HG03060 (cell line): ENCODE data around the gene GP9.
A peak's percentile ranks its signal among the peaks of the same experiment; 100 is the strongest.

Experiments
- ATAC-seq: cut with Tn5 transposase; IDR thresholded peaks from one replicate; pipeline ENCODE4 v1.9.1; 2021; ENCODE audit warnings: low read depth, moderate number of reproducible peaks; ENCODE audit not compliant: unreplicated experiment

Gene GP9

GRCh38 chr3:129060276-129061022, at the start of gene GP9:
Gene GP9, plus strand, starts transcription at chr3:129060779. Its CDS starts 961 bp downstream, at chr3:129061740.
- ATAC-seq = no peak

- ATAC-seq = no peak
Observed at GRCh38 chr3:129013491-129013891, 47.1 kb upstream of the GP9 start.

GRCh38 chr3:129014148-129014547, 46.4 kb upstream of the GP9 start:
- ATAC-seq = no peak

GRCh38 chr3:129014793-129015345, 45.7 kb upstream of the GP9 start:
- no peak for ATAC-seq

DNA sequence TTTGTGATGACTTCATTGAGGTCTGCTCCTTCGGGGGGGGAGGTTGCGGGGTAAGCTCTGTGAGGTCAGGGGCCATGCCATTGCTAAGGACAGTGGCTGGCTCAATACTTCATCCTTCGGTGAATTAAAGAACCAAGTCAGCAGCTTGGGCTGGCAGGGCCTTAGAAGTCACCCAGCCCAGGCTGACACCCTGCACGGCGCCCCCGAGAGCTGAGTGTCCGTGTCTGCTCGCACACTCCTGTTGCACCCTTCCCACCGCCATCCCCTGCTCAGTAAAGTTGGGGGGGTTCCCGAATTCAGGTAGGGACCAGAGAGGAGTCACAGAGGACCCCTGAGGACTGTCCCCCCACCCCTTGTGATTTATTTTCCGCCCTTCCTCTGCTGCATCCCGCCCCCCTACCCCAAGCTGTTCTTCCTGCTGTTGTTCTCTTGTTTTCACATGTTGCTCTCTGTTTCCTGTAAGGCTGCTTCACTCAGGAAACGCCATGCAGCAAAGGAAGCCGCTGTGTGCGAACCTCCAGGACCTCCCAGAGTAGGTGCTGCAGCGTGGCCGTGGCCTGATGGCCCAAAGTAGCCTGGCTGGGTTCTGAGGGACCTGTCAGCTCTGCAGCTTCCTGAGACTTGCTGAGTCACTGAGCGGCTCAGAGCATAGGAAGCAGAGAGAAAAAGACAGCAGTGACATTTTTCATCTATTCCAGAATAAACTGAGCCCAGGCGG, 45.0 kb upstream of the GP9 start:
- ATAC-seq = no peak

GRCh38 chr3:129016356-129016719, 44.2 kb upstream of the GP9 start:
- no peak for ATAC-seq

DNA sequence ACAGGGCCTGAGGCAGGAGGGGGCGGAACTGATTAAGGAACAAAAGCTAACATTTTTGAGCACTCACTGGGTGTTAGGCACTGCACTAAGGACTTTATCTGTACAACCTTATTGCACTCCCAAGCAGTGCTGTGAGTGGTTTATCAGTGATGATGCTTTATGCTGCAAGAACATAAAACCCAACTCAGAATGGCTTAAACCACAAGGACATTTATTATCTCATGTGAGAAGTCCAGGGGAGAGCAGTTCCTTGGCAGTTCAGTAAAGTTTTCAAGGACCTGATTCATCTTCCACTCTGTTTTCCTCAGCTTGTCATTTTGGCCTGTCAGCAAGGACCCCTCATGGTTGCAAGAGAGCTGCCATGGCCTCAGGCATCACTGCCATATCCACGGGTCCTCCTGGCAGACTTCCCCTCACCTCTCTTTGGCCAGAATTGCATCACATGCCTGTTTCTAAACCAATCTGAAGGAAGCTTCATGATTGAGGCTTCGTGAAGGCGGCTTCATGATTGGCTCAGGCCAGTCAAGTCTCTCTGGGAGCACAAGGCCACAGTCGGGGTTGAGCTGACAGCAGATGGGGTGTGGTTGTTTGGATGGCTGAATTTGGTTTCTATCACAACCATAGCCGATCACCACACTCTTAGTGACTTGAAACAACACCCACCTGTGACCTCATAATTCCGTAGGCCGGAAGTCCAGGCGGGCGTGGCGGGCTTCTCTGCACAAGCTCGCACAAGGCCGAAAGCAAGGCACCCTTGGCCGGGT, 43.7 kb upstream of the GP9 start:
- no peak for ATAC-seq

- no peak for ATAC-seq
Observed at GRCh38 chr3:129017484-129017899, 43.1 kb upstream of the GP9 start.

DNA sequence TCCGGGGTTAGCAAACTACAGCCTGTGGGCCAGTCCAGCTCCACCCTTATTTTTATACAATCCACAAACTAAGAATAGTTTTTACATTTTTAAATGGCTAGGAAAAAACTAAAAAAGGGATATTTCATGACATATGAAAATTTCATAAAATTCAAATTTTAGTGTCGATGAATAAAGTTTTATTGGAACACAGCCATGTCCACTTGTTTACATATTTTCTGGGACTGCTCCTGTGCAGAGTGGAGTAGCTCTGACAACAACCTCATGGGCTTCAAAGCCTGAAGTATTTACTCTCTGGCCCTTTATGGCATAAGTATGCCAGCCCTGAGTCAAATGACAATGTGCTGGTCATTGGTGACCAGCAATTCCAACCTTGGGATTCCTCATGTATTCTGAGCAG, 42.3 kb upstream of the GP9 start:
- no peak for ATAC-seq

DNA sequence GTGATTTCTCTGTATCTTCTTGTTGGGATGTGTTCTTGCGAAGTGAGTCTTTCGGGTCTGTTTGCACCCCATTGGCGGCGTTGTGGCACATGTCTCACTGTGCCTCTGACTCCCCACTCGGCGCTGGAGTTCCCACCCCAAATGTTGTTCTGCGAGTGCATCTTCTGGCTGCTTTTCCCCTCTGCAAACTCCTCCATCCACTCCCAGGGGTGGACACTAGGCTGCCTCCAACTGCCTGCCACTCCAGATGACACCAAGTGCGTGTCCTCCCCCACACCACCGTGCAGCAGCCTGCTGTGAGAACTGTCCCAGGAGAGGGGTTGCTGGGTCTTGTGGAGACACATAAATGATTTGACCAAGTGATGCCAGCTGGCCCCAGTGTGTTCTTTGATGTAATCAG, 41.8 kb upstream of the GP9 start:
- no peak for ATAC-seq

DNA sequence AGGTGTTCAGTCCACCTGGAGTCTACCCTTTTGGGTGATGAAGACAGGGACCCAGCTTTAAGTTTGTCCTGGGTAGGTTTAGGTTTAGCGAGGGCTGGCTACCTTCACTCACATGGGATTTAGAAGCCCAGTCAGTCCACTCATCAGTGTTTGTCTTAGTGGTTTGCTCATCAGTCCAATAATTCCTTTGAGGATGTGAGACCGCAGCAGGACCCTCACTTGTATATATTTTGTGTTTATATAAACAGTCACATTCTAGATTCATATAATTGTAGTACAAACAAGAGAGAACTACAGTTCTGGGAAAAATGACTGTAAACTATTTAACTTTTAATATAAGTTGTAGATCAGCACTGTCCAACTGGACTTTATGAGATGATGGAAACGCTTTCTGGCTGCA, 41.3 kb upstream of the GP9 start:
- ATAC-seq = no peak

- ATAC-seq = no peak
Observed at GRCh38 chr3:129020691-129021090, 39.9 kb upstream of the GP9 start.

DNA sequence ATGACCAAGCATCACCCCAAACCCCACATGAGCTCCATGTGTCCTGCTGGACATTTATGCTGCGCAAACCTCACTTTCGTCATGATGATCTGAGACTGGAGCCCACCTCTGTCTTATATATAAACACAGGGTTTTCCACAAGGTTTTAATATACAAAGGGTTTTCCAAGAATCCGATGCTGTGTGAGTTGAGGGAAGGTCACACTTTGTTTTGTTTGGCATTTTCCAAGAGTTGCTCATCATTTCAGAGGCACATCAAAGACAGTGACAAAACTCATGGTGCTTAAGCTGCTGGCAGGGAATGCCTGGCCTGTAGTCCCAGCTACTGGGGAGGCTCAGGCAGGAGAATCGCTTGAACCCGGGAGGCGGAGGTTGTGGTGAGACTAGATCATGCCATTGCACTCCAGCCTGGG, 39.4 kb upstream of the GP9 start:
- ATAC-seq = no peak

GRCh38 chr3:129022114-129023007, 38.2 kb upstream of the GP9 start:
- ATAC-seq = no peak

- ATAC-seq = no peak
Observed at GRCh38 chr3:129023008-129023358, 37.6 kb upstream of the GP9 start.

- ATAC-seq = no peak
Observed at GRCh38 chr3:129023909-129024308, 36.7 kb upstream of the GP9 start.

DNA sequence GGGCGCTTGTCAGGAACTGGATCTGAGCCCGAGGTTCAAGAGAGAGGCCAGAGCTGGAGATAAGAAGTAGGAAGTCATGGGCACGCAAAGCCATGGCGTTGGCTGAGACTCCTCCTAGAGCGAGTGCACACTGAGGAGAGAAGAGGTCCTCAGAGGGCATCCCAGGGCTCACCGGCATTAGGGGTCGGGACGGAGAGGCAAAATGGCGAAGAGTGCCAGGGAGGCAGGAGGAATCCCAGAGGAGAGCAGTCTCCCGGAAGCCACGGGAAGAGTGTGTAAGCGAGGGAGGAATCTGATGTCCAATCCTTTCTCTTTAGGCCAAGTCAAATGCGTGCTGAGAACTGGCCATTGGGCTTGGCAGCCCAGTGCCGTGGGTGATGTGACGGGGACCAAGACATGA, 35.5 kb upstream of the GP9 start:
- no peak for ATAC-seq

DNA sequence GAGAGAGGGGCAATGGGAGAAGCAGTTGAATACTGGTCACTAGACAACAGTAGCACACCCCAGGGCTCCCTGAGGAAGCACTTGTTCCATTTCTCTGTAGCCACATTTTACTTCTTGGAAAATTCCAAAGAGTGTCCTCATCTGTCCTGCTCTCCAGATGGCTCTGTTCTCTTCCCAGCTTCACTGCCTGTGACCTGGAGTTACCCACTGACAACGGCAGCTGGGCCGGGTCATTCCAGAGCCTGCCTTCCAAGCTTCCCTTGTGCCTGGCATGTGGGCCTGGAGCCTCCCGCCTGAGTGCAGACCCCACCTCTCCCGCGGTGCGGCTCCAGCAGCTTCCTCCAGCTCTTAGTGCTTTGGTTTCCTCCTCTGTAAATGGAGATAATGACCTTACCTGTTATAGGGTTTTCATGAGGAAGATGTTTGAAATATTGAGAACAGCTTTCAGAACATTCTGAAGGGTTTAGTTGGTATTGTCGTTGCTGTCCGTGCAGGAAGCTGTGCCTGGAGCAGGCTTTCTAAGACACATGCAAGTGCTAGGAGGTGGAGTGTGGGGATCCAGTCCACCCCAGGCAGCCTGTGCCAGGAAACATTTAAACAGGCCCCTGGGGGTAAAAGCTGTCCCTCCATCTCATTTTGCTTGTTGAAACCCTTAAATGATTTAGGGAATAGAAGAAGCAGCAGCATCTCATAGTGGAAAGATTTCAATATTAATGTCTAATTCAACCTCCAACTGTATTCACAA, 34.7 kb upstream of the GP9 start:
- ATAC-seq = no peak

GRCh38 chr3:129026728-129027543, 33.6 kb upstream of the GP9 start:
- peak; percentile 87 for ATAC-seq
